Left lung (tissue), 14 donors: ENCODE data around the gene RBM15B. TPM values are rescaled to one million over a fixed set of nuclear protein-coding genes. Genes with fewer than 3 reads are reported as not detected.
A peak's percentile ranks its signal among the peaks of the same experiment; 100 is the strongest.

Source experiments
- ATAC-seq: fragments of 200-7000 bp; cut with Tn5 transposase; one replicate; pipeline ENCODE4 v1.9.1; 2020; ENCODE audit warnings: moderate library complexity
- DNase-seq, 4 donors: peaks; one replicate each; pipeline ENCODE4 v3.0.0-alpha.2; 2013 to 2020
- H3K27ac ChIP-seq, 2 donors: fragments of 200-600 bp; sonication (generic) in 1 of 2; one replicate each; pipeline versions ENCODE4 v1.5.0 to v1.8.0; 2020 to 2021
- H3K27me3 ChIP-seq, 2 donors: fragments of 200-600 bp; sonication (generic) in 1 of 2; one replicate each; pipeline versions ENCODE4 v1.5.0 to v1.8.0; 2020 to 2021
- H3K36me3 ChIP-seq, 2 donors: fragments of 200-600 bp; sonication (generic) in 1 of 2; one replicate each; pipeline versions ENCODE4 v1.5.0 to v1.8.0; 2020 to 2021
- H3K4me1 ChIP-seq, 2 donors: fragments of 200-600 bp; one replicate each; pipeline ENCODE4 v1.8.0; 2021
- H3K4me3 ChIP-seq, 2 donors: fragments of 200-600 bp; sonication (generic) in 1 of 2; one replicate each; pipeline versions ENCODE4 v1.5.0 to v1.8.0; 2020 to 2021; ENCODE audit warnings: mild to moderate bottlenecking in 1 of 2
- H3K9me3 ChIP-seq, 2 donors: fragments of 200-600 bp; sonication (generic) in 1 of 2; one replicate each; pipeline versions ENCODE4 v1.5.0 to v1.8.0; 2020 to 2021
- intact Hi-C, 2 donors: fragments of 100-400 bp; cut with DNase I; formaldehyde crosslinking; loops; one replicate each; pipeline versions ENCODE4 v1.11.2 to v1.14.2; 2022
- long read RNA-seq, 12 donors: library from polyadenylated mRNA in 2 of 12; unstranded in 2 of 12; transcript quantifications; one replicate each; pipeline ENCODE4 v2.0.0 and lab custom pipeline, GENCODE V29; 2019 to 2026
- polyA plus RNA-seq, 6 donors: library from polyadenylated mRNA; unstranded; fragments of 120-200 nt; gene quantifications; one replicate each; pipeline ENCODE4 v1.2.1, GENCODE V29; 2013; ENCODE audit not compliant: insufficient read length in 6 of 6
- total RNA-seq, 2 donors: library from RNA; stranded (reverse); fragmentation: NEBNext Ultra II Directional; extraction: Animal tissue kit (Norgen Biotek cat#: 25700); gene quantifications; one replicate each; pipeline ENCODE4 v1.2.1, GENCODE V29; 2021
- TF ChIP-seq, protein P1 (sequence below), 2 donors: fragments of 200-600 bp; sonication (generic) in 1 of 2; IDR thresholded peaks; one replicate each; pipeline versions ENCODE4 v1.5.0 to v1.8.0; 2021; ENCODE audit warnings: antibody characterized with exemption in 2 of 2
- donor health status: DM: no; HTN: yes; CAD: no.
- donor health status: DM: no; HTN: no; CAD: no.

The RBM15B gene, protein sequence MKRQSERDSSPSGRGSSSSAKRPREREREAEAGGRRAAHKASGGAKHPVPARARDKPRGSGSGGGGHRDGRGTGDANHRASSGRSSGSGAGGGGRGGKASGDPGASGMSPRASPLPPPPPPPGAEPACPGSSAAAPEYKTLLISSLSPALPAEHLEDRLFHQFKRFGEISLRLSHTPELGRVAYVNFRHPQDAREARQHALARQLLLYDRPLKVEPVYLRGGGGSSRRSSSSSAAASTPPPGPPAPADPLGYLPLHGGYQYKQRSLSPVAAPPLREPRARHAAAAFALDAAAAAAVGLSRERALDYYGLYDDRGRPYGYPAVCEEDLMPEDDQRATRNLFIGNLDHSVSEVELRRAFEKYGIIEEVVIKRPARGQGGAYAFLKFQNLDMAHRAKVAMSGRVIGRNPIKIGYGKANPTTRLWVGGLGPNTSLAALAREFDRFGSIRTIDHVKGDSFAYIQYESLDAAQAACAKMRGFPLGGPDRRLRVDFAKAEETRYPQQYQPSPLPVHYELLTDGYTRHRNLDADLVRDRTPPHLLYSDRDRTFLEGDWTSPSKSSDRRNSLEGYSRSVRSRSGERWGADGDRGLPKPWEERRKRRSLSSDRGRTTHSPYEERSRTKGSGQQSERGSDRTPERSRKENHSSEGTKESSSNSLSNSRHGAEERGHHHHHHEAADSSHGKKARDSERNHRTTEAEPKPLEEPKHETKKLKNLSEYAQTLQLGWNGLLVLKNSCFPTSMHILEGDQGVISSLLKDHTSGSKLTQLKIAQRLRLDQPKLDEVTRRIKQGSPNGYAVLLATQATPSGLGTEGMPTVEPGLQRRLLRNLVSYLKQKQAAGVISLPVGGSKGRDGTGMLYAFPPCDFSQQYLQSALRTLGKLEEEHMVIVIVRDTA
- total RNA-seq (10 to 100 TPM; 25.2 to 26.9 TPM), polyA plus RNA-seq (10 to 100 TPM; 29.5 to 44.8 (median 38.6) TPM)
- long read RNA-seq, donor 1, full-length matches to known transcripts, result 143 of 143 reads
- long read RNA-seq, donor 1, partial matches to known transcripts, result 0 of 143 reads
- long read RNA-seq, donor 1, other reads (novel, unspliced or antisense), result 0 of 143 reads
- long read RNA-seq, donor 2, full-length matches to known transcripts, result 173 of 173 reads
- long read RNA-seq, donor 2, partial matches to known transcripts, result 0 of 173 reads
- long read RNA-seq, donor 2, other reads (novel, unspliced or antisense), result 0 of 173 reads
- long read RNA-seq, donor 3, full-length matches to known transcripts, result 81 of 81 reads
- long read RNA-seq, donor 3, partial matches to known transcripts, result 0 of 81 reads
- long read RNA-seq, donor 3, other reads (novel, unspliced or antisense), result 0 of 81 reads
- long read RNA-seq, donor 4, full-length matches to known transcripts, result 9 of 9 reads
- long read RNA-seq, donor 4, partial matches to known transcripts, result 0 of 9 reads
- long read RNA-seq, donor 4, other reads (novel, unspliced or antisense), result 0 of 9 reads
- long read RNA-seq, donor 5, full-length matches to known transcripts, result 120 of 120 reads
- long read RNA-seq, donor 5, partial matches to known transcripts, result 0 of 120 reads
- long read RNA-seq, donor 5, other reads (novel, unspliced or antisense), result 0 of 120 reads
- long read RNA-seq, donor 6, full-length matches to known transcripts, result 85 of 85 reads
- long read RNA-seq, donor 6, partial matches to known transcripts, result 0 of 85 reads
- long read RNA-seq, donor 6, other reads (novel, unspliced or antisense), result 0 of 85 reads
- long read RNA-seq, donor 7, full-length matches to known transcripts, result 28 of 28 reads
- long read RNA-seq, donor 7, partial matches to known transcripts, result 0 of 28 reads
- long read RNA-seq, donor 7, other reads (novel, unspliced or antisense), result 0 of 28 reads
- long read RNA-seq, donor 8, full-length matches to known transcripts, result 68 of 68 reads
- long read RNA-seq, donor 8, partial matches to known transcripts, result 0 of 68 reads
- long read RNA-seq, donor 8, other reads (novel, unspliced or antisense), result 0 of 68 reads
- long read RNA-seq, donor 9, full-length matches to known transcripts, result 2 of 2 reads
- long read RNA-seq, donor 9, partial matches to known transcripts, result 0 of 2 reads
- long read RNA-seq, donor 9, other reads (novel, unspliced or antisense), result 0 of 2 reads
- long read RNA-seq, donor 10, full-length matches to known transcripts, result 3 of 3 reads
- long read RNA-seq, donor 10, partial matches to known transcripts, result 0 of 3 reads
- long read RNA-seq, donor 10, other reads (novel, unspliced or antisense), result 0 of 3 reads
- long read RNA-seq, donor 11, full-length matches to known transcripts, result 117 of 117 reads
- long read RNA-seq, donor 11, partial matches to known transcripts, result 0 of 117 reads
- long read RNA-seq, donor 11, other reads (novel, unspliced or antisense), result 0 of 117 reads
- long read RNA-seq, donor 12, full-length matches to known transcripts, result 94 of 94 reads
- long read RNA-seq, donor 12, partial matches to known transcripts, result 0 of 94 reads
- long read RNA-seq, donor 12, other reads (novel, unspliced or antisense), result 0 of 94 reads

DNA sequence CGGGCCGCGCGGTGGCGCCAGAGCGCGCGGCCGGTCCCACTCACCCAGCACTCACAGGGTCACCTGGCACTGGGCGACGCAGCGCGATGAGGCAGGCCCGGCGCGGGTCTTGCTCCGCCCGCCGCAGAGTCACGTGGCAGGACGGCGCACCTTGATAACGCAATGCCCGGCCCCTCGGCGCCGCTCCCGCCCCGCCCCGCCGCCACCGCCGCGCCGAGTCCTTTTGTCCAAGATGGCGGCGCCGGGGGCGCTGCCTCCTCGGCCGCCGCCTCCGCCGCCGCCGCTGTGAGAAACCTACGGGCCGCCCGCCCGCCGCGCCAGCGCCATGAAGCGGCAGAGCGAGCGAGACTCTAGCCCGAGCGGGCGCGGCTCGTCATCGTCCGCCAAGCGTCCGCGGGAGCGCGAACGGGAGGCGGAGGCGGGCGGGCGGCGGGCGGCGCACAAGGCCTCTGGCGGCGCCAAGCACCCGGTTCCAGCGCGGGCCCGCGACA, at the start of gene RBM15B:
Gene RBM15B, plus strand, starts transcription at position 211 of the 491 bp plus-strand sequence. Its CDS starts 115 bp downstream, at position 326.
- peak within 1 kb of the TSS; percentile 70 to 72 for H3K4me3 ChIP-seq
- no peaks in the 10 kb centered on the region for H3K9me3 ChIP-seq
- DNase-seq, result peak; percentile 94 to 100 (median 98)
- peaks cover 4 to 80% of the 10 kb centered on the region in 2 donors for H3K36me3 ChIP-seq
- TF ChIP-seq, protein P1, sequence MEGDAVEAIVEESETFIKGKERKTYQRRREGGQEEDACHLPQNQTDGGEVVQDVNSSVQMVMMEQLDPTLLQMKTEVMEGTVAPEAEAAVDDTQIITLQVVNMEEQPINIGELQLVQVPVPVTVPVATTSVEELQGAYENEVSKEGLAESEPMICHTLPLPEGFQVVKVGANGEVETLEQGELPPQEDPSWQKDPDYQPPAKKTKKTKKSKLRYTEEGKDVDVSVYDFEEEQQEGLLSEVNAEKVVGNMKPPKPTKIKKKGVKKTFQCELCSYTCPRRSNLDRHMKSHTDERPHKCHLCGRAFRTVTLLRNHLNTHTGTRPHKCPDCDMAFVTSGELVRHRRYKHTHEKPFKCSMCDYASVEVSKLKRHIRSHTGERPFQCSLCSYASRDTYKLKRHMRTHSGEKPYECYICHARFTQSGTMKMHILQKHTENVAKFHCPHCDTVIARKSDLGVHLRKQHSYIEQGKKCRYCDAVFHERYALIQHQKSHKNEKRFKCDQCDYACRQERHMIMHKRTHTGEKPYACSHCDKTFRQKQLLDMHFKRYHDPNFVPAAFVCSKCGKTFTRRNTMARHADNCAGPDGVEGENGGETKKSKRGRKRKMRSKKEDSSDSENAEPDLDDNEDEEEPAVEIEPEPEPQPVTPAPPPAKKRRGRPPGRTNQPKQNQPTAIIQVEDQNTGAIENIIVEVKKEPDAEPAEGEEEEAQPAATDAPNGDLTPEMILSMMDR (IDR thresholded peaks at IDR 0.05), result peak; percentile 79 to 91
- H3K4me1 ChIP-seq, result peaks cover 45 to 91% of the 10 kb centered on the region in 2 donors
- peak within 1 kb of the TSS; percentile 79 to 88 for H3K27ac ChIP-seq
- intact Hi-C loops, result no loop called here
- H3K27me3 ChIP-seq, result no peaks in the 10 kb centered on the region
- peak; percentile 96 for ATAC-seq

DNA sequence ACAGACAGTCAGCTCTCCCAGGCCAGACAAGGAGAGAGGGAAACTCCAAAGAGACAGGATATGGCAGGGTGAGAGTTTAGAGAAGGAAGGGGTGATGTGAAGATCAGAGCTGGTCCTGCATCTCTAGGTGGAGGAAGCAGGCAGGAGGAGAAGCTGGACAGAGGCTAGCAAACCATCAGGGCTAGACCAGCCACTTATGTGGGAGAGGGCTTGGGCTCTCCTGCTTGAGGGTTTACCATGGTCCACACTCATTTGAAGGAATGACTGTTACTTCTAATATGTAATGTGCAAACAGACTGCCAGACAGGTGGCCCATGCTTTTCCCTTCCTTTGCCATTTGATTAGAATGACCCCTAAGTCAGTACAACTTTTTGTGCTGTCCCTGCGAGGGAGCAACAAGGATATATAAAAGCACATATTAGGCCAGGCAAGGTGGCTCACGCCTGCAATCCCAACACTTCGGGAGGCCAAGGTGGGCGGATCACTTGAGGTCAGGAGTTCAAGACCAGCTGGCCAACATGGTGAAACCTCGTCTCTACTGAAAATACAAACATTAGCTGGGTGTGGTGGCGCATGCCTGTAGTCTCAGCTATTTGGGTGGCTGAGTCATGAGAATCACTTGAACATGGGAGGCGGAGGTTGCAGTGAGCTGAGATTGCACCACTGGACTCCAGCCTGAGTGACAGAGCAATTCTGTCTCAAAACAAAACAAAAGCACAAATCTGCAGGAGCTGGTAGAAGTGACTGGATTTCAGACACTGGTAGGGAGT, 47.0 kb upstream of the RBM15B start:
- peaks cover 0 to 4% of the 10 kb centered on the region in 2 donors for H3K9me3 ChIP-seq
- no peaks in the 10 kb centered on the region for H3K27me3 ChIP-seq
- TF ChIP-seq, protein P1 (IDR thresholded peaks at IDR 0.05), result no peak
- no peak overlapping the region for H3K27ac ChIP-seq
- no peaks in the 10 kb centered on the region for H3K36me3 ChIP-seq
- DNase-seq (peak in 1 of 4 donors; percentile 40), ATAC-seq (peak; percentile 51)
- H3K4me3 ChIP-seq, result no peak overlapping the region
- no peaks in the 10 kb centered on the region for H3K4me1 ChIP-seq
- intact Hi-C loops, result no loop called here

DNA sequence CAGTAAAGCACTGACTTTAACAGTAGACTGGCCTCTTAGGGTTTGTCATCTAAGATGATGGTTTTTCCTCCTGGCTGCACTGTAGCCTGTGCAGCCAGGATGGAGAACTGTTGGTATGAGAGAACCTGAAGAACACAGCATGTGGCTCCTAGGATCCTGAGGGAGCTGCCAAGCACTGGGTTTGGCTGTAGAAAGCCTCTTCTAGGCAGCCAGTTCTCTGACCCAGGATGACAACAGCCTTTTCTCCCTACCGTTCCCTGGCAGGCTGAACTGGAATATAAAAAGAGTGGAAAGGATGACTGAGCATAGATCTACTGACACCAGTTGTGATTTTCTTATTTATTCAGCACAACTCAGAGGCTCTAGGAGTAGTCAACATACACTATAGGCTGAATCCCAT, 40.3 kb upstream of the RBM15B start:
- H3K4me1 ChIP-seq, result no peaks in the 10 kb centered on the region
- peaks cover 0 to 4% of the 10 kb centered on the region in 2 donors for H3K9me3 ChIP-seq
- intact Hi-C loops, result no loop called here
- H3K27me3 ChIP-seq, result no peaks in the 10 kb centered on the region
- DNase-seq, result no peak
- H3K27ac ChIP-seq, result no peak overlapping the region
- no peak overlapping the region for H3K4me3 ChIP-seq
- ATAC-seq, result no peak
- no peaks in the 10 kb centered on the region for H3K36me3 ChIP-seq
- TF ChIP-seq, protein P1 (IDR thresholded peaks at IDR 0.05), result no peak
